ENCODE measurements around the gene KIF1A.
A peak's percentile ranks its signal among the peaks of the same experiment; 100 is the strongest.

The KIF1A gene

DNA sequence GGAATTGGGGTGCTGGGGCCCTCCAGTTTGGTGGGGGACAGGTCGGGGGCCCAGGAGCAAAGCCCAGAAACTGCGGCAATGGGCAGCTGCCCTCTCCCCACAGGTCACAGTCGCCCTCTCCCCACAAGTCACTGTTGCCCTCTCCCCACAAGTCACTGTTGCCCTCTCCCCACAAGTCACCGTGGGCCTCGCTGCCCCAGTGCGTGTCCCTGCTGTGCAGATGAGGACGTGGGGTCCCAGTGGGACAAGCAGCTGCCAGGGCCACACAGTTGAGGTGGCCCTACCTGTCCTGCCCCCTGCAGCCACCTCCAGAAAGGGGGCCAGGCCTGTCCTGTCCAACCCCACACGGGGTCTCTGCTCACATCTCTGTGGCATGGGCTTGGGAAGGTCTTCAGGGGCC is 35.7 kb upstream of the KIF1A start:
- TF ChIP-seq MAX (IDR thresholded peaks at IDR 0.05), result no peak
- TF ChIP-seq NFIC (IDR thresholded peaks at IDR 0.05), result no peak
- TF ChIP-seq FOXM1 (IDR thresholded peaks at IDR 0.05; ENCODE audit: borderline replicate concordance, low read depth), result no peak
- TF ChIP-seq ZBTB7A (IDR thresholded peaks at IDR 0.05; ENCODE audit: low read depth), result no peak
- TF ChIP-seq TAF1 (IDR thresholded peaks at IDR 0.05; ENCODE audit: low read depth), result no peak
- TF ChIP-seq, protein P1, sequence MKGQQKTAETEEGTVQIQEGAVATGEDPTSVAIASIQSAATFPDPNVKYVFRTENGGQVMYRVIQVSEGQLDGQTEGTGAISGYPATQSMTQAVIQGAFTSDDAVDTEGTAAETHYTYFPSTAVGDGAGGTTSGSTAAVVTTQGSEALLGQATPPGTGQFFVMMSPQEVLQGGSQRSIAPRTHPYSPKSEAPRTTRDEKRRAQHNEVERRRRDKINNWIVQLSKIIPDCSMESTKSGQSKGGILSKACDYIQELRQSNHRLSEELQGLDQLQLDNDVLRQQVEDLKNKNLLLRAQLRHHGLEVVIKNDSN (IDR thresholded peaks at IDR 0.05), result no peak
- no peak for TF ChIP-seq TCF12 (IDR thresholded peaks at IDR 0.05; ENCODE audit: low read depth)
- TF ChIP-seq TEAD4 (IDR thresholded peaks at IDR 0.05), result no peak
- no peak for TF ChIP-seq CREB1 (IDR thresholded peaks at IDR 0.05; ENCODE audit: low read depth)
- TF ChIP-seq YY1 (IDR thresholded peaks at IDR 0.05; ENCODE audit: low read depth), result no peak
- TF ChIP-seq CEBPB (IDR thresholded peaks at IDR 0.05), result no peak
- TF ChIP-seq RAD21 (IDR thresholded peaks at IDR 0.05; ENCODE audit: low read depth), result no peak

DNA sequence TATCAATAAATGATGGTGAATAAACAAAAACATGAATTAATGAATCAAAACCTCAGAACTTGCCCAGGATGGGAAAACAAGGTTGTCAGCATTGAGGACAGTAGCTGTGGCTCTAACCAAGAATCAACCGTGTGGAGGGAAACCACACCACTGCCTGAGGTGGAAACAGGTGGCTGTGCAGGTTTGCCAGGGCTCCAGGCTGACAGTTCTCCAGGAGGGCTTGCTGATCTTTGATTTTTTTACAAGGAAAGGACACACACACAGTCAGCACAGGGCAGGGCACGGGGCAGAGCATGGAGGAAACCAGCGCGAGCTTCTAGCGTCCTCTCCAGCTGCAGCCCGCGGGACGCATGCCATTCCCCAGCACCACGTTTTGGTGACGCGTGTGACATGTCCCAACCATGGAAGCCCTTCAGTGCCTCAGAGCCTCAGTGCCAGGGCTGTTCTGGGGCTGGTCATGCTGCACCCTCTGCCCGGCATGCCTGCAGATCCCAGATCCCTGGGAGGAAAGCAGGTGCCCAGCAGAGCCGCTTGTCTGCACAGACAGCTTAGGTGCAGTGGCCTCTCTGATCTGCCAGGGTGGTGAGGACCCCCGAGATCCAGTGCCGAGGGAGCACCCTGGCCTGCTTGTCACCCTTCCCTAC is 32.8 kb upstream of the KIF1A start:
- TF ChIP-seq YY1 (IDR thresholded peaks at IDR 0.05; ENCODE audit: low read depth) (no peak), ZBTB7A (IDR thresholded peaks at IDR 0.05; ENCODE audit: low read depth) (no peak), CREB1 (IDR thresholded peaks at IDR 0.05; ENCODE audit: low read depth) (no peak), EGR1 (IDR thresholded peaks at IDR 0.05) (no peak), NFIC (IDR thresholded peaks at IDR 0.05) (no peak), MAX (IDR thresholded peaks at IDR 0.05) (no peak), TAF1 (IDR thresholded peaks at IDR 0.05; ENCODE audit: low read depth) (no peak), CEBPB (IDR thresholded peaks at IDR 0.05) (no peak), TEAD4 (IDR thresholded peaks at IDR 0.05) (no peak), FOXM1 (IDR thresholded peaks at IDR 0.05; ENCODE audit: borderline replicate concordance, low read depth) (no peak), TCF12 (IDR thresholded peaks at IDR 0.05; ENCODE audit: low read depth) (no peak)
- TF ChIP-seq, protein P1 (IDR thresholded peaks at IDR 0.05), result no peak
- TF ChIP-seq, protein P2, sequence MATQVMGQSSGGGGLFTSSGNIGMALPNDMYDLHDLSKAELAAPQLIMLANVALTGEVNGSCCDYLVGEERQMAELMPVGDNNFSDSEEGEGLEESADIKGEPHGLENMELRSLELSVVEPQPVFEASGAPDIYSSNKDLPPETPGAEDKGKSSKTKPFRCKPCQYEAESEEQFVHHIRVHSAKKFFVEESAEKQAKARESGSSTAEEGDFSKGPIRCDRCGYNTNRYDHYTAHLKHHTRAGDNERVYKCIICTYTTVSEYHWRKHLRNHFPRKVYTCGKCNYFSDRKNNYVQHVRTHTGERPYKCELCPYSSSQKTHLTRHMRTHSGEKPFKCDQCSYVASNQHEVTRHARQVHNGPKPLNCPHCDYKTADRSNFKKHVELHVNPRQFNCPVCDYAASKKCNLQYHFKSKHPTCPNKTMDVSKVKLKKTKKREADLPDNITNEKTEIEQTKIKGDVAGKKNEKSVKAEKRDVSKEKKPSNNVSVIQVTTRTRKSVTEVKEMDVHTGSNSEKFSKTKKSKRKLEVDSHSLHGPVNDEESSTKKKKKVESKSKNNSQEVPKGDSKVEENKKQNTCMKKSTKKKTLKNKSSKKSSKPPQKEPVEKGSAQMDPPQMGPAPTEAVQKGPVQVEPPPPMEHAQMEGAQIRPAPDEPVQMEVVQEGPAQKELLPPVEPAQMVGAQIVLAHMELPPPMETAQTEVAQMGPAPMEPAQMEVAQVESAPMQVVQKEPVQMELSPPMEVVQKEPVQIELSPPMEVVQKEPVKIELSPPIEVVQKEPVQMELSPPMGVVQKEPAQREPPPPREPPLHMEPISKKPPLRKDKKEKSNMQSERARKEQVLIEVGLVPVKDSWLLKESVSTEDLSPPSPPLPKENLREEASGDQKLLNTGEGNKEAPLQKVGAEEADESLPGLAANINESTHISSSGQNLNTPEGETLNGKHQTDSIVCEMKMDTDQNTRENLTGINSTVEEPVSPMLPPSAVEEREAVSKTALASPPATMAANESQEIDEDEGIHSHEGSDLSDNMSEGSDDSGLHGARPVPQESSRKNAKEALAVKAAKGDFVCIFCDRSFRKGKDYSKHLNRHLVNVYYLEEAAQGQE (IDR thresholded peaks at IDR 0.05; ENCODE audit: low read depth), result no peak

GRCh38 chr2:240851078-240851991 is 31.3 kb upstream of the KIF1A start:
- TF ChIP-seq EP300 (IDR thresholded peaks at IDR 0.05; ENCODE audit: borderline replicate concordance) (no peak), ZBTB7A (IDR thresholded peaks at IDR 0.05; ENCODE audit: low read depth) (peak; percentile 77; the same call in 1 of the 2 replicates), TEAD4 (IDR thresholded peaks at IDR 0.05) (no peak), TCF12 (IDR thresholded peaks at IDR 0.05; ENCODE audit: low read depth) (no peak), CREB1 (IDR thresholded peaks at IDR 0.05; ENCODE audit: low read depth) (no peak), RAD21 (IDR thresholded peaks at IDR 0.05; ENCODE audit: low read depth) (peak; percentile 99), MAX (IDR thresholded peaks at IDR 0.05) (no peak), EGR1 (IDR thresholded peaks at IDR 0.05) (no peak), FOXM1 (IDR thresholded peaks at IDR 0.05; ENCODE audit: borderline replicate concordance, low read depth) (no peak), NFIC (IDR thresholded peaks at IDR 0.05) (no peak), CEBPB (IDR thresholded peaks at IDR 0.05) (no peak), YY1 (IDR thresholded peaks at IDR 0.05; ENCODE audit: low read depth) (no peak)
- TF ChIP-seq, protein P1 (IDR thresholded peaks at IDR 0.05), result no peak

DNA sequence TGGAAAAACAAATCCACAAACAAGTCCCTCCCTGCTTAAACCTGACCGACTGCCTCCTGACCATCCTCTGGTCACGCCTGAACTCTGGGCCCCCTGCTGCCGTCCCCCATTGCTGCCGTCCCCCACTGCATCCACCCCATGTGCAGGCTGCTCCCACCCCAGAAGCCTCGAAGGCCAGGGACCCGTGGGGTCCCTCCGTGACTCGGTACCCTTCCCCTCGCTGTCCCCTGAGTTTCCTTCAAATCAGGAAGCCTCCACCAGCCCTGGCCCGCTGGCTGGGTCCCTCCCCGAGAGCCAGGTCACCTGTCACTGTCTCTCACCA is 30.7 kb upstream of the KIF1A start:
- no peak for TF ChIP-seq EGR1 (IDR thresholded peaks at IDR 0.05)
- TF ChIP-seq, protein P2 (IDR thresholded peaks at IDR 0.05; ENCODE audit: low read depth), result no peak

GRCh38 chr2:240850026-240850425 is 30.0 kb upstream of the KIF1A start:
- TF ChIP-seq TAF1 (IDR thresholded peaks at IDR 0.05; ENCODE audit: low read depth), result no peak
- no peak for TF ChIP-seq MAX (IDR thresholded peaks at IDR 0.05)
- TF ChIP-seq YY1 (IDR thresholded peaks at IDR 0.05; ENCODE audit: low read depth), result no peak
- TF ChIP-seq TEAD4 (IDR thresholded peaks at IDR 0.05), result no peak
- no peak for TF ChIP-seq FOXM1 (IDR thresholded peaks at IDR 0.05; ENCODE audit: borderline replicate concordance, low read depth)
- TF ChIP-seq, protein P2 (IDR thresholded peaks at IDR 0.05; ENCODE audit: low read depth), result no peak
- no peak for TF ChIP-seq ZBTB7A (IDR thresholded peaks at IDR 0.05; ENCODE audit: low read depth)
- no peak for TF ChIP-seq TCF12 (IDR thresholded peaks at IDR 0.05; ENCODE audit: low read depth)
- no peak for TF ChIP-seq NFIC (IDR thresholded peaks at IDR 0.05)
- no peak for TF ChIP-seq CREB1 (IDR thresholded peaks at IDR 0.05; ENCODE audit: low read depth)
- no peak for TF ChIP-seq EP300 (IDR thresholded peaks at IDR 0.05; ENCODE audit: borderline replicate concordance)
- no peak for TF ChIP-seq CEBPB (IDR thresholded peaks at IDR 0.05)
- TF ChIP-seq, protein P1 (IDR thresholded peaks at IDR 0.05), result no peak
- TF ChIP-seq RAD21 (IDR thresholded peaks at IDR 0.05; ENCODE audit: low read depth), result no peak
- TF ChIP-seq EGR1 (IDR thresholded peaks at IDR 0.05), result no peak

Measured in Ishikawa (cell line).